Ecto neural progenitor cell (in vitro differentiated cells): ENCODE measurements around the gene MRPS27.
A peak's percentile ranks its signal among the peaks of the same experiment; 100 is the strongest.

Experiments used
- DNase-seq: peaks from one replicate; pipeline ENCODE4 v3.0.0-alpha.2; 2018; ENCODE audit warnings: low spot score

MRPS27 gene

GRCh38 chr5:72319976-72320752 lies at the start of gene MRPS27, which contains the start of gene PTCD2:
TSS of gene MRPS27 (minus strand) at chr5:72320240. CDS start at chr5:72320221, 19 bp downstream.
TSS of gene PTCD2 (plus strand) at chr5:72320373. CDS start at chr5:72320383, 10 bp downstream.
- DNase-seq = peak; percentile 97

GRCh38 chr5:72369711-72370110 lies 49.7 kb upstream of the MRPS27 start:
- DNase-seq = no peak

- no peak for DNase-seq
Observed at GRCh38 chr5:72369301-72369700, 49.3 kb upstream of the MRPS27 start.

GRCh38 chr5:72368271-72368670 lies 48.2 kb upstream of the MRPS27 start:
- no peak for DNase-seq

- DNase-seq = peak; percentile 59
Observed at GRCh38 chr5:72366324-72366976, 46.4 kb upstream of the MRPS27 start.

- DNase-seq = no peak
Observed at GRCh38 chr5:72364951-72365350, 44.9 kb upstream of the MRPS27 start.

- no peak for DNase-seq
Observed at GRCh38 chr5:72364171-72364570, 44.1 kb upstream of the MRPS27 start.

GRCh38 chr5:72363166-72363802 lies 43.2 kb upstream of the MRPS27 start:
- no peak for DNase-seq

- DNase-seq = no peak
Observed at GRCh38 chr5:72359886-72360285, 39.8 kb upstream of the MRPS27 start.

GRCh38 chr5:72358925-72359324 lies 38.9 kb upstream of the MRPS27 start:
- no peak for DNase-seq

- no peak for DNase-seq
Observed at GRCh38 chr5:72356361-72356760, 36.3 kb upstream of the MRPS27 start.

- peak; percentile 62 for DNase-seq
Observed at GRCh38 chr5:72355706-72356299, 35.8 kb upstream of the MRPS27 start.

GRCh38 chr5:72353046-72353445 lies 33.0 kb upstream of the MRPS27 start:
- no peak for DNase-seq

GRCh38 chr5:72352616-72353015 lies 32.6 kb upstream of the MRPS27 start:
- no peak for DNase-seq

GRCh38 chr5:72351376-72351775 lies 31.3 kb upstream of the MRPS27 start:
- no peak for DNase-seq

GRCh38 chr5:72347801-72348308 lies 27.8 kb upstream of the MRPS27 start:
- DNase-seq = no peak

- DNase-seq = no peak
Observed at GRCh38 chr5:72346398-72346797, 26.4 kb upstream of the MRPS27 start.

- no peak for DNase-seq
Observed at GRCh38 chr5:72338689-72339209, 18.7 kb upstream of the MRPS27 start.

- no peak for DNase-seq
Observed at GRCh38 chr5:72337159-72337558, 17.1 kb upstream of the MRPS27 start.

- no peak for DNase-seq
Observed at GRCh38 chr5:72330712-72331111, 10.7 kb upstream of the MRPS27 start.

GRCh38 chr5:72328172-72328571 lies 8.1 kb upstream of the MRPS27 start:
- no peak for DNase-seq

GRCh38 chr5:72326306-72326649 lies 6.2 kb upstream of the MRPS27 start:
- no peak for DNase-seq
